Measurements from ENCODE around the gene APBB2.
A peak's percentile ranks its signal among the peaks of the same experiment; 100 is the strongest.
"Not testable (repeated sequence)": the region's sequence is repeated elsewhere in the genome, so short reads cannot be mapped to it uniquely, and the experiment has no call there.

APBB2 gene

GRCh38 chr4:41022116-41022515 is 192.2 kb downstream of the APBB2 start:
- peak; percentile 16 for DNase-seq (ENCODE audit: low read depth, low spot score)

- no peak for DNase-seq (ENCODE audit: low read depth, low spot score)
These were observed 199.2 kb downstream of the APBB2 start for GRCh38 chr4:41015016-41015675.

- DNase-seq (ENCODE audit: low read depth, low spot score), result no peak
These were observed 200.2 kb downstream of the APBB2 start for GRCh38 chr4:41014158-41014557.

GRCh38 chr4:41013746-41014145 is 200.6 kb downstream of the APBB2 start:
- DNase-seq (ENCODE audit: low read depth, low spot score), result no peak

GRCh38 chr4:41012911-41013310 is 201.4 kb downstream of the APBB2 start:
- DNase-seq (ENCODE audit: low read depth, low spot score), result no peak

GRCh38 chr4:41012293-41012692 is 202.0 kb downstream of the APBB2 start:
- no peak for DNase-seq (ENCODE audit: low read depth, low spot score)

GRCh38 chr4:41009411-41009810 is 204.9 kb downstream of the APBB2 start:
- DNase-seq (ENCODE audit: low read depth, low spot score), result peak; percentile 11

GRCh38 chr4:41006141-41006540 is 208.2 kb downstream of the APBB2 start:
- no peak for DNase-seq (ENCODE audit: low read depth, low spot score)

GRCh38 chr4:41002309-41002708 is 212.0 kb downstream of the APBB2 start:
- DNase-seq (ENCODE audit: low read depth, low spot score), result no peak

- DNase-seq (ENCODE audit: low read depth, low spot score), result no peak
These were observed 214.0 kb downstream of the APBB2 start for GRCh38 chr4:41000356-41000755.

GRCh38 chr4:40998675-40999358 is 215.5 kb downstream of the APBB2 start:
- peak; percentile 38 for DNase-seq (ENCODE audit: low read depth, low spot score)

GRCh38 chr4:40995850-40996249 is 218.5 kb downstream of the APBB2 start:
- peak; percentile 16 for DNase-seq (ENCODE audit: low read depth, low spot score)

GRCh38 chr4:40994321-40994720 is 220.0 kb downstream of the APBB2 start:
- not testable (repeated sequence) for DNase-seq (ENCODE audit: low read depth, low spot score)

GRCh38 chr4:40993296-40993693 is 221.0 kb downstream of the APBB2 start:
- not testable (repeated sequence) for DNase-seq (ENCODE audit: low read depth, low spot score)

GRCh38 chr4:40992472-40993295 is 221.7 kb downstream of the APBB2 start:
- DNase-seq (ENCODE audit: low read depth, low spot score), result peak; percentile 13

GRCh38 chr4:40991908-40992307 is 222.4 kb downstream of the APBB2 start:
- no peak for DNase-seq (ENCODE audit: low read depth, low spot score)

GRCh38 chr4:40990899-40991265 is 223.5 kb downstream of the APBB2 start:
- DNase-seq (ENCODE audit: low read depth, low spot score), result no peak

- peak; percentile 80 for DNase-seq (ENCODE audit: low read depth, low spot score)
These were observed 224.0 kb downstream of the APBB2 start for GRCh38 chr4:40990236-40990898.

- DNase-seq (ENCODE audit: low read depth, low spot score), result no peak
These were observed 227.2 kb downstream of the APBB2 start for GRCh38 chr4:40987151-40987550.

GRCh38 chr4:40986375-40986774 is 228.0 kb downstream of the APBB2 start:
- no peak for DNase-seq (ENCODE audit: low read depth, low spot score)

- peak; percentile 37 for DNase-seq (ENCODE audit: low read depth, low spot score)
These were observed 230.3 kb downstream of the APBB2 start for GRCh38 chr4:40984051-40984450.

GRCh38 chr4:40980318-40980883 is 233.9 kb downstream of the APBB2 start:
- DNase-seq (ENCODE audit: low read depth, low spot score), result peak; percentile 28
